ENCODE data around the gene HK1.

GRCh38 chr10:69402386-69402785 lies 124.1 kb downstream of the HK1 start:
- TF ChIP-seq POLR2AphosphoS5 (IDR thresholded peaks at IDR 0.05) (no peak), CTCF (IDR thresholded peaks at IDR 0.05) (no peak), POLR2A (IDR thresholded peaks at IDR 0.05) (no peak)

Measured in suprapubic skin (tissue), 4 donors.